ENCODE results near the gene VILL. TPM values are rescaled to one million over a fixed set of nuclear protein-coding genes. Genes with fewer than 3 reads are reported as not detected.

VILL gene
- total RNA-seq, 2 experiments from 2014 or later: 11.4 to 11.7 TPM

DNA sequence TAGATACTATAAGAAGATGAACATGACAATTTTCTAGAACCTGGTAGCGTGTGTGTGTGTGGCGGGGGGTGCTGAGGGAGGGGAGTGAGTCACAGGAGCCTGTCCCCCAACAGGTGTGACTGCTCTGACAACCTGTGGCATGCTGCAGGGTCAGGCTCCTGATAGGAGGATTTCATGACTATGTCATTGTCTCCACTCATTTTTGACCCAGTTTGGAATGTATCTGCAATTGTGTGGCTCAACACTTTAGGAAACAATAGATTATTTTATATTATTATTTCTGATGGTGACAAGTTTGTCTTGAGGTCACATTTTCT lies 9.3 kb upstream of the VILL start:
- CTCF ChIA-PET: interaction anchor here (1.2 to 3.0 kb wide), 5 partner anchors 15 to 136 kb away, joined by 3 to 21 read pairs (median 5); no protein-coding TSS in a partner anchor
- Mint-ChIP-seq H3K4me1 (ENCODE audit: low read depth) (no peaks in the 10 kb centered on the region), H3K9me3 (no peaks in the 10 kb centered on the region), H3K36me3 (ENCODE audit: low read depth) (no peaks in the 10 kb centered on the region), H3K27ac (no peak overlapping the region), H3K4me3 (no peak overlapping the region), H3K27me3 (no peaks in the 10 kb centered on the region)
- no peak for DNase-seq
- POLR2A ChIA-PET: interaction anchor here (1.0 kb wide), 1 partner anchor 11 kb away, joined by 3 read pairs; no protein-coding TSS in a partner anchor
- TF ChIP-seq, protein P1, sequence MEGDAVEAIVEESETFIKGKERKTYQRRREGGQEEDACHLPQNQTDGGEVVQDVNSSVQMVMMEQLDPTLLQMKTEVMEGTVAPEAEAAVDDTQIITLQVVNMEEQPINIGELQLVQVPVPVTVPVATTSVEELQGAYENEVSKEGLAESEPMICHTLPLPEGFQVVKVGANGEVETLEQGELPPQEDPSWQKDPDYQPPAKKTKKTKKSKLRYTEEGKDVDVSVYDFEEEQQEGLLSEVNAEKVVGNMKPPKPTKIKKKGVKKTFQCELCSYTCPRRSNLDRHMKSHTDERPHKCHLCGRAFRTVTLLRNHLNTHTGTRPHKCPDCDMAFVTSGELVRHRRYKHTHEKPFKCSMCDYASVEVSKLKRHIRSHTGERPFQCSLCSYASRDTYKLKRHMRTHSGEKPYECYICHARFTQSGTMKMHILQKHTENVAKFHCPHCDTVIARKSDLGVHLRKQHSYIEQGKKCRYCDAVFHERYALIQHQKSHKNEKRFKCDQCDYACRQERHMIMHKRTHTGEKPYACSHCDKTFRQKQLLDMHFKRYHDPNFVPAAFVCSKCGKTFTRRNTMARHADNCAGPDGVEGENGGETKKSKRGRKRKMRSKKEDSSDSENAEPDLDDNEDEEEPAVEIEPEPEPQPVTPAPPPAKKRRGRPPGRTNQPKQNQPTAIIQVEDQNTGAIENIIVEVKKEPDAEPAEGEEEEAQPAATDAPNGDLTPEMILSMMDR (IDR thresholded peaks at IDR 0.05): no peak
- no peak for ATAC-seq
- intact Hi-C loops (cut with micrococcal nuclease): no loop called here

DNA sequence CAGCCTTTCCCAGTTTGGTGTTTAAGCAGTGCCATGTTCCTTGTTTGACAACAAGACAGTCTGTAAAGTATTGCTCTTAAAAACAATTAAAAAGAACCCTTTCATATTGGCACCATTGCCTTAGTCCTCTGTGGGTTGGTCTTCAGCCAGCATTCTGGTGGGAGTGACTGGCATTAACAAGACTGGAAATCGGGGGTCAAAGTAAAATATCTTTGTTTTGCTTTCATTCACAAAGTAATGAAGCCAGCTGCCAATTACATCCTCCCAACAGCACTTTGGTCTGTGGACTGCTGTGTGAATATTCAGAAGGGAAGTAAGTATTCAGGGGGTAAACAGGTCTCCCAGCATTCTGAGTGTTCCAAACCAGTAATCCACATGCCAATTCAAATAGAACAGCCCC lies 8.3 kb upstream of the VILL start:
- ATAC-seq (no peak), DNase-seq (no peak)
- ChIA-PET CTCF (interaction anchor here (1.0 to 1.6 kb wide), 4 partner anchors 15 to 135 kb away, joined by 3 to 5 read pairs (median 4); no protein-coding TSS in a partner anchor), POLR2A (no interaction called here)
- Mint-ChIP-seq H3K9me3 (no peaks in the 10 kb centered on the region), H3K27me3 (no peaks in the 10 kb centered on the region), H3K36me3 (ENCODE audit: low read depth) (no peaks in the 10 kb centered on the region), H3K4me1 (ENCODE audit: low read depth) (peaks cover 3% of the 10 kb centered on the region), H3K4me3 (no peak overlapping the region), H3K27ac (no peak overlapping the region)
- TF ChIP-seq, protein P1 (IDR thresholded peaks at IDR 0.05): no peak
- intact Hi-C loops (cut with micrococcal nuclease): no loop called here

DNA sequence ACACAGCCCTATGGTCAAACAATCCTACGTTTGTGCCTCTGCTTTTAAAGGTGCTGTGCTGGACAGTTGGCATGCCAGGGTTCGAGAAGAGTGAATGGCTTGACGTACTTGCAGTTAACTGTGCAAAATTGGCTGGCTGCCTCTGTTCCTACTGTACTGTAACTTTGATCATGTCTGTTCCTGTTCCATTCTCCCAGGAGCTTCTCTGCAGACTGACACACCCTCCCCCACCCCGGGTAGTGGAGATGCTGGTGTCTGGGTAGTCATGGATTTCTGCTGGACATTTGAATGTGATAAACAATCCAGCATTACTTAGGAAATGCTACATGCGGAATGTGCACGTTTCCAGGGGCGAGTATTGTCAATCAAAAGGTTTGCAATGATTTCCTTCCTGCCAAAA lies 6.5 kb upstream of the VILL start:
- no peak for ATAC-seq
- intact Hi-C loops (cut with micrococcal nuclease): no loop called here
- TF ChIP-seq, protein P1 (IDR thresholded peaks at IDR 0.05): no peak
- no peak for DNase-seq
- POLR2A ChIA-PET: no interaction called here
- no peak overlapping the region for H3K4me3 Mint-ChIP-seq
- H3K27ac Mint-ChIP-seq: no peak overlapping the region
- peaks cover 3% of the 10 kb centered on the region for H3K4me1 Mint-ChIP-seq (ENCODE audit: low read depth)
- H3K9me3 Mint-ChIP-seq: no peaks in the 10 kb centered on the region
- CTCF ChIA-PET: interaction anchor here (1.9 to 3.7 kb wide), 2 partner anchors 10 to 13 kb away, joined by 6 to 23 read pairs; no protein-coding TSS in a partner anchor
- no peaks in the 10 kb centered on the region for H3K36me3 Mint-ChIP-seq (ENCODE audit: low read depth)
- no peaks in the 10 kb centered on the region for H3K27me3 Mint-ChIP-seq

DNA sequence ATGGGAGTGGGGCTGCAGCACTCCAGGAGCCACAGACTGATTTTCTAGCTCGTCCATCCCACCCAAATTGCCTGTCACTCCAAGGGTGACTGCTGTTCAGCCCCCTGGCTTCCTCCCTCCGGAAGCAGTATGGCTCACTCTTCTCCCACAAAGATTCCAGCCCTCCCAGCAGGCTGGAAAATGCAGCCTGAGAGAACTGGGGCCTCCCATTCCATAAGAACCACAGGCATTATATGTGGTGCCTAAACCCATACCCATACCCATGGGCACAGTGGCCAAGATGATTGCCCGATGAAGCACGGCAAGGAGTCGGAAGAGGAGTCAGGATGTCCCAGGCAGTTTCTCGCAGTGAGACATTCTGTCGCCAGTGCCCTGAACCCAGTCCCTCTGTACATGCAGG lies 6.0 kb upstream of the VILL start:
- no peak overlapping the region for H3K4me3 Mint-ChIP-seq
- no peaks in the 10 kb centered on the region for H3K36me3 Mint-ChIP-seq (ENCODE audit: low read depth)
- DNase-seq (no peak), ATAC-seq (no peak)
- intact Hi-C loops (cut with micrococcal nuclease): no loop called here
- H3K27ac Mint-ChIP-seq: no peak overlapping the region
- ChIA-PET CTCF (interaction anchor here (1.9 to 3.7 kb wide), 2 partner anchors 10 to 12 kb away, joined by 6 to 23 read pairs; no protein-coding TSS in a partner anchor), POLR2A (no interaction called here)
- H3K4me1 Mint-ChIP-seq (ENCODE audit: low read depth): peaks cover 3% of the 10 kb centered on the region
- TF ChIP-seq, protein P1 (IDR thresholded peaks at IDR 0.05): no peak
- no peaks in the 10 kb centered on the region for H3K27me3 Mint-ChIP-seq
- no peaks in the 10 kb centered on the region for H3K9me3 Mint-ChIP-seq

DNA sequence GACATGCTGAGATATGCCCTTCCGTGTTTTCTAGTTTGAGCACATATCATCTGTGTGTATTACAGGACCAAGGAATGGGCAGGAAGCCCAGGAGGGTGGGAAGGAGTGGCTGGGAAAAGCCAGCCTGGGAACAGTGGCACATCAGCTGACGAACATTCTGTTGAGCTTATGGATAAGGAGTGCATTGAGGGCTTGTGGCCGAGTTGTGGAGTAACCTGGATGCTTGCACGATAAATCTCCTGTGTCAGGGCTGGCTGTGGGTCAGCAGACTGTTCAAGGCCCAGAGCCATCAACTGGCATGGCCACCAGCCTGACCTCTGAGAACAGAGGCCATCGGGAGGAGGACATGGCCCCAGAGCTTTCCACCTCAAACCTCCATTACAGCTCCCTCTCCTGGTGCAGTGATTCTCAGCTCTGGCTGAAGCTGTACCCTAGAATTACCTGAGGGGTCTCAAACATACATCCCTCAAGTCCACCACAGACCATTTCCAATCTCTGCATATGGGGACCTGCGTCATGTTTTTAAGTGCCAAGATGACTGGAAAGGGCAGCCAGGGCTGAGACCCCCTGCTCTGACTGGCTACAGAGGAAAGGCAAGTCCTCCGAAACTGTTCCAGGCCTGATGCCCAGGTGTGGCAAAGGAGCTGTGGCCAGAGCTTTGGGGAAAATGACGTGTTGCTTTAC lies 4.8 kb upstream of the VILL start:
- DNase-seq (no peak), ATAC-seq (no peak)
- no peak overlapping the region for H3K4me3 Mint-ChIP-seq
- ChIA-PET POLR2A (no interaction called here), CTCF (interaction anchor here (1.6 to 3.7 kb wide), 3 partner anchors 12 to 18 kb away, joined by 6 to 23 read pairs (median 7); no protein-coding TSS in a partner anchor)
- H3K4me1 Mint-ChIP-seq (ENCODE audit: low read depth): peaks cover 3% of the 10 kb centered on the region
- no peak overlapping the region for H3K27ac Mint-ChIP-seq
- TF ChIP-seq, protein P1 (IDR thresholded peaks at IDR 0.05): no peak
- H3K27me3 Mint-ChIP-seq: no peaks in the 10 kb centered on the region
- no peaks in the 10 kb centered on the region for H3K36me3 Mint-ChIP-seq (ENCODE audit: low read depth)
- no peaks in the 10 kb centered on the region for H3K9me3 Mint-ChIP-seq
- intact Hi-C loops (cut with micrococcal nuclease): no loop called here
